Measurements from ENCODE around the gene TCP11L2. TPM values are rescaled to one million over a fixed set of nuclear protein-coding genes. Genes with fewer than 3 reads are reported as not detected.

Gene TCP11L2
- total RNA-seq, 1 donor from 2014 or later, result 21.7 TPM

DNA sequence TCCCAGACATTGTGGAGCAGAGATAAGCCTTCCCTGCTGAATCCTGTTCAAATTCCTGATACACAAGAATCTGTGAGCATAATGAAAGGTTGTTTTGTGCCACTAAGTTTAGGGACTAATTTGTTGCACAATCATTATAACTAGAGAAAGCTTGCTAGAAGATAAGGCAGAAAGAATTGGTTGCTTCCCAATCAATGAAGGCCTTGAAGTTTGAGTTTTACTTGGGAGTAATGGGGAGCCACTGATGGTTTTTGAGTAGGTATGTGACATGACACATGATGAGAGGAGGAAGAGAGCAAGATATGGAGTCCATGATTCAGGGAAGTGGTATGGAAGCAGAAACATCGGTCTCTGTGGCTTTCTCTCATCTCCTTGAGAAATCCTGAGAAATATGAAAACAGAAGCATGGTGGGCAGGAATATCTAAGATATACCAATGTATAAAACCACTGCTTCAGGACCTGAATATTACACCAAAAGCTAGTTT lies 13.3 kb upstream of the TCP11L2 start:
- Mint-ChIP-seq H3K4me1 (no peaks in the 10 kb centered on the region), H3K27ac (no peak overlapping the region), H3K4me3 (no peak overlapping the region), H3K9me3 (no peaks in the 10 kb centered on the region), H3K36me3 (no peaks in the 10 kb centered on the region), H3K27me3 (ENCODE audit: low read depth) (peaks cover 4% of the 10 kb centered on the region)
- no peak for DNase-seq (ENCODE audit: low spot score in 2 of 2, unreplicated experiment in 2 of 2)
- TF ChIP-seq, protein P1, sequence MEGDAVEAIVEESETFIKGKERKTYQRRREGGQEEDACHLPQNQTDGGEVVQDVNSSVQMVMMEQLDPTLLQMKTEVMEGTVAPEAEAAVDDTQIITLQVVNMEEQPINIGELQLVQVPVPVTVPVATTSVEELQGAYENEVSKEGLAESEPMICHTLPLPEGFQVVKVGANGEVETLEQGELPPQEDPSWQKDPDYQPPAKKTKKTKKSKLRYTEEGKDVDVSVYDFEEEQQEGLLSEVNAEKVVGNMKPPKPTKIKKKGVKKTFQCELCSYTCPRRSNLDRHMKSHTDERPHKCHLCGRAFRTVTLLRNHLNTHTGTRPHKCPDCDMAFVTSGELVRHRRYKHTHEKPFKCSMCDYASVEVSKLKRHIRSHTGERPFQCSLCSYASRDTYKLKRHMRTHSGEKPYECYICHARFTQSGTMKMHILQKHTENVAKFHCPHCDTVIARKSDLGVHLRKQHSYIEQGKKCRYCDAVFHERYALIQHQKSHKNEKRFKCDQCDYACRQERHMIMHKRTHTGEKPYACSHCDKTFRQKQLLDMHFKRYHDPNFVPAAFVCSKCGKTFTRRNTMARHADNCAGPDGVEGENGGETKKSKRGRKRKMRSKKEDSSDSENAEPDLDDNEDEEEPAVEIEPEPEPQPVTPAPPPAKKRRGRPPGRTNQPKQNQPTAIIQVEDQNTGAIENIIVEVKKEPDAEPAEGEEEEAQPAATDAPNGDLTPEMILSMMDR (IDR thresholded peaks at IDR 0.05; ENCODE audit: unreplicated experiment), result no peak

DNA sequence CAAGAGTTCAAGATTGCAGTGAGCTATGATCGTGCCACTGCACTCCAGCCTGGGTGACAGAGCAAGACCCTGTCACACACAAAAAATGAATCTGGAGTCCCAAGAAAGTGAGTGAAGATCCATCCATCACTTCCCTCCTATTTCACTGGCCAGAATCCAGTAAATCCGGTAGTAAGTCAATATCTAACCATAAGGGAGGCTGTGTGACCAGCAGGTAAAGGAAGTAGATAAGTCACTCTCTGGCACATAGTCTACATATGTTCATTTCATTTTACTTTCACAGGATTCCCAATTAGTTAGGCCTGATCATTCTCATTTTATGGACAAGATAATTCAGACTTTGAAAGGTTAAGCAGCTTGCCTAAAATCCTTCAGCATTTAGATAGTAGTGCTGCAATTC lies 11.9 kb upstream of the TCP11L2 start:
- Mint-ChIP-seq H3K27me3 (ENCODE audit: low read depth) (peaks cover 3% of the 10 kb centered on the region), H3K4me3 (no peak overlapping the region), H3K9me3 (no peaks in the 10 kb centered on the region), H3K27ac (no peak overlapping the region), H3K36me3 (no peaks in the 10 kb centered on the region), H3K4me1 (no peaks in the 10 kb centered on the region)
- DNase-seq (ENCODE audit: low spot score in 2 of 2, unreplicated experiment in 2 of 2), result no peak
- TF ChIP-seq, protein P1 (IDR thresholded peaks at IDR 0.05; ENCODE audit: unreplicated experiment), result no peak

DNA sequence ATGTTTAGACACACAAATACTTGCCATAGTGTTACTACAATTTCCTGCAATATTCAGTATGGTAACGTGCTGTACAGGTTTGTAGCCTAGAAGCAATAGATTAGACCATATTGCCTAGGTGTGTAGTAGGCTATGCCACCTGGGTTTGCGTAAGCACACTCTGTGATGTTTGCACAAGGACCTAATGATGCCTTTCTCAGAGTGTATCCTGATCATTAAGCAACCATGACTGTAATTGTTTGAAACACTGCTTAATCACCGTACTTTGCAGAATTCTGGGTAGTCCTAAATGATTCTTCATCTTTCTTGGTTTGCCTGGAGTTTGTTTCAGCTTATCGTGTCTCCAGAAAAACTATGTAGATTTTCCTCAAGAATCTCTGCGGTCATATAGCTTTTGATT lies 11.2 kb upstream of the TCP11L2 start:
- peaks cover 3% of the 10 kb centered on the region for H3K27me3 Mint-ChIP-seq (ENCODE audit: low read depth)
- TF ChIP-seq, protein P1 (IDR thresholded peaks at IDR 0.05; ENCODE audit: unreplicated experiment), result no peak
- no peak overlapping the region for H3K4me3 Mint-ChIP-seq
- no peak for DNase-seq (ENCODE audit: low spot score in 2 of 2, unreplicated experiment in 2 of 2)
- H3K36me3 Mint-ChIP-seq, result no peaks in the 10 kb centered on the region
- H3K27ac Mint-ChIP-seq, result no peak overlapping the region
- H3K4me1 Mint-ChIP-seq, result no peaks in the 10 kb centered on the region
- H3K9me3 Mint-ChIP-seq, result no peaks in the 10 kb centered on the region

DNA sequence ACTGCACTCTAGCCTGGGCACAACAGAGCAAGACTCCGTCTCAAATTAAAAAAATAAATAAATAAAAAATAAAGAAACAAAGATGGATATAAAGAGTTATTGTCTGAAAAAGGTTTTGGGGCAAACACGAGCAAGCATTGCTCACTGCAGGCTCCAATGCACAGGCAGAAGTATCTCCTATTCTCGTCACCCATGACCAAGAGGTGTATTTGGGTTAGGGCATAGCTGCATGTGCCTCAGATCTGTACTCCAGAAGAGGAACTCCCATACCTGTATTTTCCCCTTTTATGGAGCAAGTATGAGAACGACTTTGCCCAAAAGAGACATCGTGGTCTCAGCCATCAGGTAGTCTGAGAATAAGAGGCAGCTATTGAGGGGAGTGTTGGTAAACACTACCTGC lies 10.2 kb upstream of the TCP11L2 start:
- H3K9me3 Mint-ChIP-seq, result no peaks in the 10 kb centered on the region
- no peaks in the 10 kb centered on the region for H3K4me1 Mint-ChIP-seq
- peaks cover 3% of the 10 kb centered on the region for H3K27me3 Mint-ChIP-seq (ENCODE audit: low read depth)
- H3K36me3 Mint-ChIP-seq, result no peaks in the 10 kb centered on the region
- H3K27ac Mint-ChIP-seq, result no peak overlapping the region
- no peak for DNase-seq (ENCODE audit: low spot score in 2 of 2, unreplicated experiment in 2 of 2)
- no peak overlapping the region for H3K4me3 Mint-ChIP-seq
- TF ChIP-seq, protein P1 (IDR thresholded peaks at IDR 0.05; ENCODE audit: unreplicated experiment), result no peak

DNA sequence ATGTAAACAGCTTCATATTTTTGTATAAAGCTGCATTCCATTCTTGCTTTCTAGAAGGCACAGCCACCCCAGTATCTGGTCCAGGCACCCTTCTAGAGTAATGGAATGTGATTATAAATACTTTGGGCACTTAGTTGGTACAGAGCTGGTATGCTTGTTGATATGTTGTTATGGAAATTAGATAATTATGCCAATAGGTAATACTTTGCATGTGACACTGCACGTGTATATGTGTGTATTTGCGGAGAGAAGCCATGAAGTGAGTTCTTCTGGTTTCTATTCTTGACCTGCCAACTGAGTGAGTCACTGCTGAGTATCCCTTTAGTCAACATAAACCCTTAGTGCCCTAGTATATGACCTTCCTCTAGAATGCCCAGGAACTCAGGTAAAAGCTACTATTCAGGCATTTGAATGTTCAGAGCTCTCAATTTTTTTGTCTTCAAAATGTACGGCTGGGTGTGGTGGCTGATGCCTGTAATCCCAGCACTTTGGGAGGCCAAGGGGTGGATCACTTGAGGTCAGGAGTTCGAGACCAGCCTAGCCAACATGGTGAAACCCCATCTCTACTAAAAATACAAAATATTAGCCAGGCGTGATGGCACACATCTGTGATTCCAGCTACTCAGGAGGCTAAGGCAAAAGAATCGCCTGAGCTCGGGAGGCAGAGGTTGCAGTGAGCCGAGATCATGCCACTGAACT lies 6.2 kb upstream of the TCP11L2 start:
- DNase-seq (ENCODE audit: low spot score in 2 of 2, unreplicated experiment in 2 of 2), result no peak
- Mint-ChIP-seq H3K4me3 (no peak overlapping the region), H3K27me3 (ENCODE audit: low read depth) (peaks cover 3% of the 10 kb centered on the region), H3K4me1 (peaks cover under 1% of the 10 kb centered on the region), H3K27ac (no peak overlapping the region), H3K9me3 (no peaks in the 10 kb centered on the region), H3K36me3 (no peaks in the 10 kb centered on the region)
- TF ChIP-seq, protein P1 (IDR thresholded peaks at IDR 0.05; ENCODE audit: unreplicated experiment), result no peak

Data from mesothelial cell of epicardium (in vitro differentiated cells).